SK-N-SH (cell line): ENCODE results near the gene KIAA1210.
A peak's percentile ranks its signal among the peaks of the same experiment; 100 is the strongest.

Source experiments
- EP300 ChIP-seq, 2 experiments: IDR thresholded peaks; 2 replicates each; pipeline versions ENCODE4 v1.4.0 to v1.6.1; 2012; ENCODE audit warnings: borderline replicate concordance in 1 of 2, low read depth in 1 of 2, low read length in 1 of 2
- EZH2phosphoT487 ChIP-seq: fragments of 200-600 bp; sonication (generic); IDR thresholded peaks from 2 replicates; pipeline ENCODE4 v1.6.1; 2017; ENCODE audit warnings: low read depth, mixed run types, mild to moderate bottlenecking, antibody characterized with exemption, moderate library complexity, borderline replicate concordance
- FOSL2 ChIP-seq: IDR thresholded peaks from 2 replicates; pipeline ENCODE4 v1.4.0; 2012; ENCODE audit warnings: low read depth, mild to moderate bottlenecking, moderate library complexity, borderline replicate concordance
- MXI1 ChIP-seq: IDR thresholded peaks from 2 replicates; pipeline ENCODE4 v1.6.1; 2012; ENCODE audit warnings: mild to moderate bottlenecking, low read depth, low read length, improper control_type of control experiment
- NFIC ChIP-seq: IDR thresholded peaks from 2 replicates; pipeline ENCODE4 v1.4.0; 2012; ENCODE audit warnings: borderline replicate concordance
- PBX3 ChIP-seq: IDR thresholded peaks from 2 replicates; pipeline ENCODE4; 2012
- RAD21 ChIP-seq: IDR thresholded peaks from 2 replicates; pipeline ENCODE4 v1.6.1; 2012; ENCODE audit warnings: mild to moderate bottlenecking, low read length
- TAF1 ChIP-seq: IDR thresholded peaks from 2 replicates; pipeline ENCODE4 v1.6.1; 2012; ENCODE audit warnings: low read depth, mild to moderate bottlenecking, low read length, moderate library complexity, borderline replicate concordance
- TF ChIP-seq, protein P1 (sequence below): fragments of 200-600 bp; sonication (generic); IDR thresholded peaks from 2 replicates; pipeline ENCODE4 v1.6.1; 2017; ENCODE audit warnings: antibody characterized with exemption, mild to moderate bottlenecking, moderate library complexity

DNA sequence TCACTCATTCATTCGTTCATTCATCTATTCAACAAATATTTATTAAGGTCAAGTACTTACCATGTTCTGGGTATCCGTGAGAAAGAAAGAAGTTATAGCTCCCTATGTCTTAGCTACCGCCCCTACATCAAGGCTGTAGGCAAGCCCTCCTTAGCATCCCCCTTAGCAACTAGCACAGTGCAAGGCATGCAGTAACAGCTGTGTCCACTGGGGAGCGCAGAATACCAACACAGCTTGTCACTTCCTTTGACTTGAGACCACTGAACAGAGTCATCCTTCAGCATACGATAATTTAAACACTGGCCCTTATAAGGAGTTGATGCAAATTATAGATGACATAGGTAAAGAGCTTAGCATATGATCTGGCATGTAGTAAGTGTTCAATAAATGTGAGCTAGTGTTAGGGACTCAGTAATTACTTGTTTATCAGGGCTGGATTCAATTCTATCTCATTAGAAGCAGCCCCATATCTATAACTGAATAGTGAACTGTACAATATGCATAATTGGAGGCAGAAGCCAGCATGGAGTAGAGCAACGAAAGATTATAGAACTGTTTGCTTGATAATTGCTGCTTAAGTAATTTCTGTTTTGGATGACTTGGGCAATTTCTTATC is 8.7 kb downstream of the KIAA1210 start:
- TF ChIP-seq, protein P1, sequence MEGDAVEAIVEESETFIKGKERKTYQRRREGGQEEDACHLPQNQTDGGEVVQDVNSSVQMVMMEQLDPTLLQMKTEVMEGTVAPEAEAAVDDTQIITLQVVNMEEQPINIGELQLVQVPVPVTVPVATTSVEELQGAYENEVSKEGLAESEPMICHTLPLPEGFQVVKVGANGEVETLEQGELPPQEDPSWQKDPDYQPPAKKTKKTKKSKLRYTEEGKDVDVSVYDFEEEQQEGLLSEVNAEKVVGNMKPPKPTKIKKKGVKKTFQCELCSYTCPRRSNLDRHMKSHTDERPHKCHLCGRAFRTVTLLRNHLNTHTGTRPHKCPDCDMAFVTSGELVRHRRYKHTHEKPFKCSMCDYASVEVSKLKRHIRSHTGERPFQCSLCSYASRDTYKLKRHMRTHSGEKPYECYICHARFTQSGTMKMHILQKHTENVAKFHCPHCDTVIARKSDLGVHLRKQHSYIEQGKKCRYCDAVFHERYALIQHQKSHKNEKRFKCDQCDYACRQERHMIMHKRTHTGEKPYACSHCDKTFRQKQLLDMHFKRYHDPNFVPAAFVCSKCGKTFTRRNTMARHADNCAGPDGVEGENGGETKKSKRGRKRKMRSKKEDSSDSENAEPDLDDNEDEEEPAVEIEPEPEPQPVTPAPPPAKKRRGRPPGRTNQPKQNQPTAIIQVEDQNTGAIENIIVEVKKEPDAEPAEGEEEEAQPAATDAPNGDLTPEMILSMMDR, result peak; percentile 74
- TF ChIP-seq EZH2phosphoT487, result no peak
- TF ChIP-seq RAD21, result peak; percentile 68
- no peak for TF ChIP-seq PBX3
- TF ChIP-seq NFIC, result no peak
- TF ChIP-seq TAF1, result no peak
- no peak for TF ChIP-seq MXI1
- TF ChIP-seq EP300 (IDR thresholded peaks at IDR 0.05; ENCODE audit: borderline replicate concordance in 1 of 2, low read depth in 1 of 2, low read length in 1 of 2), result no peak
- TF ChIP-seq FOSL2, result no peak
